Gastrocnemius medialis (tissue), 4 donors: Measurements from ENCODE around the gene MEIKIN. TPM values are rescaled to one million over a fixed set of nuclear protein-coding genes. Genes with fewer than 3 reads are reported as not detected.
A peak's percentile ranks its signal among the peaks of the same experiment; 100 is the strongest.

Experiments
- ATAC-seq, 2 donors: fragments of 150-250 bp; one replicate each; pipeline ENCODE4 v1.9.1; 2016
- DNase-seq, 2 donors: peaks; one replicate each; pipeline ENCODE4 v3.0.0-alpha.2; 2019
- H3K27ac ChIP-seq, 4 donors: fragments of 200-600 bp; sonication (generic); 1 replicate in 1 of 4; 2 replicates in 3 of 4; pipeline ENCODE4 v1.5.1; 2016 to 2018; ENCODE audit warnings: mild to moderate bottlenecking in 2 of 4, moderate library complexity in 1 of 4
- H3K27me3 ChIP-seq, 3 donors: fragments of 200-600 bp; sonication (generic) in 2 of 3; 1 replicate in 1 of 3; 2 replicates in 2 of 3; pipeline versions ENCODE4 v1.5.1 to v1.6.0; 2016 to 2019; ENCODE audit warnings: mild to moderate bottlenecking in 1 of 3, moderate library complexity in 1 of 3
- H3K36me3 ChIP-seq, 2 donors: fragments of 200-600 bp; sonication (generic) in 1 of 2; one replicate each; pipeline ENCODE4 v1.5.1; 2017 to 2018
- H3K4me1 ChIP-seq, 2 donors: fragments of 200-600 bp; sonication (generic) in 1 of 2; one replicate each; pipeline ENCODE4 v1.5.1; 2016 to 2017; ENCODE audit warnings: mild to moderate bottlenecking in 2 of 2
- H3K4me3 ChIP-seq, 4 donors: fragments of 200-600 bp; sonication (generic) in 3 of 4; 1 replicate in 1 of 4; 2 replicates in 3 of 4; pipeline ENCODE4 v1.5.1; 2016 to 2019; ENCODE audit warnings: mild to moderate bottlenecking in 2 of 4
- H3K9me3 ChIP-seq, 3 donors: fragments of 200-600 bp; sonication (generic) in 2 of 3; 1 replicate in 1 of 3; 2 replicates in 2 of 3; pipeline ENCODE4 v1.5.1; 2016 to 2019
- CTCF ChIP-seq, 5 experiments: fragments of 450-650 bp in 3 of 5; fragments of 200-600 bp in 2 of 5; sonication (generic) in 2 of 5; IDR thresholded peaks in 4 of 5; conservative IDR thresholded peaks in 1 of 5; 1 replicate in 4 of 5; 2 replicates in 1 of 5; pipeline ENCODE4 v1.5.1; 2016 to 2019; ENCODE audit warnings: antibody characterized with exemption in 5 of 5, mild to moderate bottlenecking in 3 of 5, moderate library complexity in 3 of 5
- POLR2A ChIP-seq, 2 donors: fragments of 450-650 bp; IDR thresholded peaks; one replicate each; pipeline ENCODE4 v1.6.1; 2017; ENCODE audit warnings: antibody characterized with exemption in 2 of 2, mild to moderate bottlenecking in 2 of 2, moderate library complexity in 2 of 2
- in situ Hi-C, 4 donors: fragments of 200-750 bp; cut with MboI; loops; one replicate each; pipeline versions ENCODE4 v1.15.0 to v1.8.0; 2017; ENCODE audit warnings: low sequenced_read_pairs in 4 of 4
- intact Hi-C: fragments of 100-400 bp; cut with DNase I; formaldehyde crosslinking; loops from one replicate; pipeline ENCODE4 v1.15.1; 2023; ENCODE audit warnings: low total_unique reads
- total RNA-seq, 4 donors: library from RNA; depleted of rRNA; stranded (reverse); fragments of >200 nt; gene quantifications; one replicate each; pipeline versions ENCODE4 v1.1.0 to v1.2.3, GENCODE V29; 2016

The MEIKIN gene
- total RNA-seq, 4 donors from 2014 or later: not detected

GRCh38 chr5:131765261-131765660 is 180.2 kb downstream of the MEIKIN start:
- peaks cover 33 to 54% of the 10 kb centered on the region in 2 donors for H3K4me1 ChIP-seq
- TF ChIP-seq POLR2A (IDR thresholded peaks at IDR 0.05): no peak
- TF ChIP-seq CTCF (IDR thresholded peaks at IDR 0.05 in 4 of 5, conservative IDR thresholded peaks at IDR 0.05 in 1 of 5): no peak
- in situ Hi-C loops (loop anchor here in 1 of 4 donors (25.0 kb wide), 1 partner anchor 603 kb away; the partner anchor contains the start of genes HINT1 and LYRM7), intact Hi-C loops (no loop called here)
- ATAC-seq: no peak
- no peak for DNase-seq
- H3K27ac ChIP-seq: no peak overlapping the region
- H3K27me3 ChIP-seq: no peaks in the 10 kb centered on the region
- H3K4me3 ChIP-seq: no peak overlapping the region
- H3K36me3 ChIP-seq: no peaks in the 10 kb centered on the region
- no peaks in the 10 kb centered on the region for H3K9me3 ChIP-seq

- in situ Hi-C loops (loop anchor here in 1 of 4 donors (25.0 kb wide), 1 partner anchor 602 kb away; the partner anchor contains the start of genes HINT1 and LYRM7), intact Hi-C loops (no loop called here)
- no peaks in the 10 kb centered on the region for H3K36me3 ChIP-seq
- H3K4me1 ChIP-seq: peaks cover 34 to 51% of the 10 kb centered on the region in 2 donors
- no peaks in the 10 kb centered on the region for H3K27me3 ChIP-seq
- H3K27ac ChIP-seq: no peak overlapping the region
- no peak overlapping the region for H3K4me3 ChIP-seq
- no peaks in the 10 kb centered on the region for H3K9me3 ChIP-seq
- DNase-seq (no peak), ATAC-seq (no peak)
- TF ChIP-seq CTCF (IDR thresholded peaks at IDR 0.05 in 4 of 5, conservative IDR thresholded peaks at IDR 0.05 in 1 of 5) (no peak), POLR2A (IDR thresholded peaks at IDR 0.05) (no peak)
Measured at GRCh38 chr5:131763968-131764367, 181.5 kb downstream of the MEIKIN start.

- Histone ChIP-seq H3K27ac (peak overlapping the region in 3 of 4 donors; percentile 4 to 82 (median 33)), H3K4me3 (no peak overlapping the region), H3K27me3 (no peaks in the 10 kb centered on the region), H3K4me1 (peaks cover 51 to 56% of the 10 kb centered on the region in 2 donors), H3K36me3 (no peaks in the 10 kb centered on the region), H3K9me3 (no peaks in the 10 kb centered on the region)
- intact Hi-C loops (no loop called here), in situ Hi-C loops (loop anchor here in 1 of 4 donors (25.0 kb wide), 1 partner anchor 598 kb away; the partner anchor contains the start of genes HINT1 and LYRM7)
- TF ChIP-seq POLR2A (IDR thresholded peaks at IDR 0.05): no peak
- no peak for TF ChIP-seq CTCF (IDR thresholded peaks at IDR 0.05 in 4 of 5, conservative IDR thresholded peaks at IDR 0.05 in 1 of 5)
- DNase-seq (no peak), ATAC-seq (no peak)
Measured at GRCh38 chr5:131760793-131761192, 184.7 kb downstream of the MEIKIN start.

- H3K4me1 ChIP-seq: peaks cover 55 to 58% of the 10 kb centered on the region in 2 donors
- in situ Hi-C loops: loop anchor here in 1 of 4 donors (25.0 kb wide), 1 partner anchor 597 kb away; the partner anchor contains the start of genes HINT1 and LYRM7
- H3K36me3 ChIP-seq: no peaks in the 10 kb centered on the region
- no peak overlapping the region for H3K4me3 ChIP-seq
- ATAC-seq: no peak
- intact Hi-C loops: no loop called here
- TF ChIP-seq CTCF (IDR thresholded peaks at IDR 0.05 in 4 of 5, conservative IDR thresholded peaks at IDR 0.05 in 1 of 5): no peak
- TF ChIP-seq POLR2A (IDR thresholded peaks at IDR 0.05): no peak
- H3K27me3 ChIP-seq: no peaks in the 10 kb centered on the region
- no peak for DNase-seq
- no peaks in the 10 kb centered on the region for H3K9me3 ChIP-seq
- H3K27ac ChIP-seq: peak overlapping the region in 3 of 4 donors; percentile 80 to 88 (median 82)
Measured at GRCh38 chr5:131759704-131760103, 185.8 kb downstream of the MEIKIN start.
